ENCODE measurements around the gene RHOD. TPM values are rescaled to one million over a fixed set of nuclear protein-coding genes. Genes with fewer than 3 reads are reported as not detected.

RHOD gene
- total RNA-seq, 1 experiment from 2014 or later = 17.1 TPM

GRCh38 chr11:67052891-67053290 is 3.8 kb upstream of the RHOD start:
- no peak for DNase-seq
- Mint-ChIP-seq H3K4me1 (ENCODE audit: low read depth, unreplicated experiment) (peaks cover 26% of the 10 kb centered on the region), H3K27ac (ENCODE audit: unreplicated experiment) (no peak overlapping the region), H3K9me3 (ENCODE audit: unreplicated experiment) (no peaks in the 10 kb centered on the region), H3K4me3 (ENCODE audit: unreplicated experiment) (no peak overlapping the region), H3K36me3 (ENCODE audit: insufficient read depth, unreplicated experiment) (no peaks in the 10 kb centered on the region), H3K27me3 (ENCODE audit: insufficient read depth, unreplicated experiment) (no peaks in the 10 kb centered on the region)
- no peak overlapping the region for H3K4me3 ChIP-seq (ENCODE audit: low read depth, low read length)
- TF ChIP-seq, protein P1, sequence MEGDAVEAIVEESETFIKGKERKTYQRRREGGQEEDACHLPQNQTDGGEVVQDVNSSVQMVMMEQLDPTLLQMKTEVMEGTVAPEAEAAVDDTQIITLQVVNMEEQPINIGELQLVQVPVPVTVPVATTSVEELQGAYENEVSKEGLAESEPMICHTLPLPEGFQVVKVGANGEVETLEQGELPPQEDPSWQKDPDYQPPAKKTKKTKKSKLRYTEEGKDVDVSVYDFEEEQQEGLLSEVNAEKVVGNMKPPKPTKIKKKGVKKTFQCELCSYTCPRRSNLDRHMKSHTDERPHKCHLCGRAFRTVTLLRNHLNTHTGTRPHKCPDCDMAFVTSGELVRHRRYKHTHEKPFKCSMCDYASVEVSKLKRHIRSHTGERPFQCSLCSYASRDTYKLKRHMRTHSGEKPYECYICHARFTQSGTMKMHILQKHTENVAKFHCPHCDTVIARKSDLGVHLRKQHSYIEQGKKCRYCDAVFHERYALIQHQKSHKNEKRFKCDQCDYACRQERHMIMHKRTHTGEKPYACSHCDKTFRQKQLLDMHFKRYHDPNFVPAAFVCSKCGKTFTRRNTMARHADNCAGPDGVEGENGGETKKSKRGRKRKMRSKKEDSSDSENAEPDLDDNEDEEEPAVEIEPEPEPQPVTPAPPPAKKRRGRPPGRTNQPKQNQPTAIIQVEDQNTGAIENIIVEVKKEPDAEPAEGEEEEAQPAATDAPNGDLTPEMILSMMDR (IDR thresholded peaks at IDR 0.05; ENCODE audit: insufficient read depth in 1 of 2, low read depth in 1 of 2, low read length in 1 of 2, severe bottlenecking in 1 of 2, unreplicated experiment in 1 of 2) = no peak
- no peaks in the 10 kb centered on the region for H3K27me3 ChIP-seq (replicated peaks; ENCODE audit: control insufficient read depth, insufficient read depth, low read length)
- POLR2A ChIA-PET = no interaction called here
- H3K4me1 ChIP-seq = peaks cover 32% of the 10 kb centered on the region
- intact Hi-C loops (cut with micrococcal nuclease; ENCODE audit: unreplicated experiment) = loop anchor here (1.0 kb wide), 1 partner anchor 115 kb away; no protein-coding TSS in a partner anchor
- H3K36me3 ChIP-seq (ENCODE audit: control insufficient read depth, insufficient read depth, low read length) = no peaks in the 10 kb centered on the region
- BruUV-seq (replicated peaks) = no TSS peak
- CTCF ChIA-PET = interaction anchor here (0.8 to 3.3 kb wide), 3 partner anchors 19 to 187 kb away, joined by 4 to 16 read pairs (median 12); no protein-coding TSS in a partner anchor
- no peaks in the 10 kb centered on the region for H3K9me3 ChIP-seq

DNA sequence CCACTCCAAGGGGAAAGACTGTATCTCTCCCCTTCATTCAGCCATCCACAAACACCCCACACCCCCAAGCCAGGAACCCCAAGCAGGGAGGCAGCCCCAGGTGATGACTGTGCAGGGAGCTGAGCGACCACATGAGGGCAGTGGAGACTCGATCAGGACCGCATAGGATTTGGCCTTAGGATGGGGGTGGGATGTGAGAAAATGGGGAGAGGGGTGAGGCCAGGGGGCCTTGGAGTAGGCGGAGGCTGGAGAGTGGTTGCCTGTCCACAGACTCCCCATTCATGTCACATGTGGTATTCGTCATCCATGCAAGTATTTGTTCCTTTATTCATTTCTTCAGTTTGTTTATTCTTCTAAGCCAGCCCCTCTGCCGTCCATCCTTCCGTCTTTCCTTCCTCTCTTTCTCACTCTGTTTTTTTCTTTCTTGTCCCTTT is 2.7 kb upstream of the RHOD start:
- H3K4me3 Mint-ChIP-seq (ENCODE audit: unreplicated experiment) = no peak overlapping the region
- TF ChIP-seq, protein P1 (IDR thresholded peaks at IDR 0.05; ENCODE audit: insufficient read depth in 1 of 2, low read depth in 1 of 2, low read length in 1 of 2, severe bottlenecking in 1 of 2, unreplicated experiment in 1 of 2) = peak; percentile 96 to 99
- no TSS peak for BruUV-seq (replicated peaks)
- peak; percentile 83 to 85 for DNase-seq
- Histone ChIP-seq H3K36me3 (ENCODE audit: control insufficient read depth, insufficient read depth, low read length) (no peaks in the 10 kb centered on the region), H3K27me3 (replicated peaks; ENCODE audit: control insufficient read depth, insufficient read depth, low read length) (no peaks in the 10 kb centered on the region), H3K4me3 (ENCODE audit: low read depth, low read length) (no peak overlapping the region), H3K4me1 (peaks cover 38% of the 10 kb centered on the region), H3K9me3 (no peaks in the 10 kb centered on the region)
- intact Hi-C loops (cut with micrococcal nuclease; ENCODE audit: unreplicated experiment) = loop anchor here (1.0 to 2.0 kb wide), 3 partner anchors 17 to 185 kb away; no protein-coding TSS in a partner anchor
- H3K27me3 Mint-ChIP-seq (ENCODE audit: insufficient read depth, unreplicated experiment) = no peaks in the 10 kb centered on the region
- H3K4me1 Mint-ChIP-seq (ENCODE audit: low read depth, unreplicated experiment) = peaks cover 26% of the 10 kb centered on the region
- no peaks in the 10 kb centered on the region for H3K9me3 Mint-ChIP-seq (ENCODE audit: unreplicated experiment)
- ChIA-PET CTCF (interaction anchor here (0.6 to 3.3 kb wide), 15 partner anchors 11 to 373 kb away, joined by 3 to 16 read pairs (median 4); partner anchors contain the start of genes PC and SYT12), POLR2A (interaction anchor here (0.6 kb wide), 2 partner anchors 52 to 95 kb away, joined by 3 to 6 read pairs; no protein-coding TSS in a partner anchor)
- no peaks in the 10 kb centered on the region for H3K36me3 Mint-ChIP-seq (ENCODE audit: insufficient read depth, unreplicated experiment)
- H3K27ac Mint-ChIP-seq (ENCODE audit: unreplicated experiment) = no peak overlapping the region

- peak overlapping the region; percentile 92 for H3K27ac Mint-ChIP-seq (ENCODE audit: unreplicated experiment)
- CTCF ChIA-PET = interaction anchor here (0.6 to 3.3 kb wide), 13 partner anchors 16 to 374 kb away, joined by 3 to 16 read pairs (median 4); partner anchors contain the start of genes KDM2A, PC and SYT12
- POLR2A ChIA-PET = interaction anchor here (0.5 to 1.3 kb wide), 4 partner anchors 52 to 265 kb away, joined by 3 to 6 read pairs (median 3); no protein-coding TSS in a partner anchor
- intact Hi-C loops (cut with micrococcal nuclease; ENCODE audit: unreplicated experiment) = loop anchor here (2.0 kb wide), 2 partner anchors 16 to 184 kb away; no protein-coding TSS in a partner anchor
- no TSS peak for BruUV-seq (replicated peaks)
- H3K9me3 ChIP-seq = no peaks in the 10 kb centered on the region
- H3K4me3 Mint-ChIP-seq (ENCODE audit: unreplicated experiment) = no peak overlapping the region
- no peaks in the 10 kb centered on the region for H3K9me3 Mint-ChIP-seq (ENCODE audit: unreplicated experiment)
- no peaks in the 10 kb centered on the region for H3K36me3 ChIP-seq (ENCODE audit: control insufficient read depth, insufficient read depth, low read length)
- H3K4me1 Mint-ChIP-seq (ENCODE audit: low read depth, unreplicated experiment) = peaks cover 26% of the 10 kb centered on the region
- H3K27me3 Mint-ChIP-seq (ENCODE audit: insufficient read depth, unreplicated experiment) = no peaks in the 10 kb centered on the region
- DNase-seq = no peak
- TF ChIP-seq, protein P1 (IDR thresholded peaks at IDR 0.05; ENCODE audit: insufficient read depth in 1 of 2, low read depth in 1 of 2, low read length in 1 of 2, severe bottlenecking in 1 of 2, unreplicated experiment in 1 of 2) = no peak
- H3K4me3 ChIP-seq (ENCODE audit: low read depth, low read length) = no peak overlapping the region
- H3K27me3 ChIP-seq (replicated peaks; ENCODE audit: control insufficient read depth, insufficient read depth, low read length) = no peaks in the 10 kb centered on the region
- peaks cover 40% of the 10 kb centered on the region for H3K4me1 ChIP-seq
- H3K36me3 Mint-ChIP-seq (ENCODE audit: insufficient read depth, unreplicated experiment) = no peaks in the 10 kb centered on the region
These were observed 2.3 kb upstream of the RHOD start for GRCh38 chr11:67054346-67054835.
